ENCODE results near the gene ADGRF5. TPM values are rescaled to one million over a fixed set of nuclear protein-coding genes. Genes with fewer than 3 reads are reported as not detected.
"Not testable (repeated sequence)": the region's sequence is repeated elsewhere in the genome, so short reads cannot be mapped to it uniquely, and the experiment has no call there.

ADGRF5 gene
- total and polyA plus RNA-seq, 10 donors: 5.2 to 129 (median 82.3) TPM

DNA sequence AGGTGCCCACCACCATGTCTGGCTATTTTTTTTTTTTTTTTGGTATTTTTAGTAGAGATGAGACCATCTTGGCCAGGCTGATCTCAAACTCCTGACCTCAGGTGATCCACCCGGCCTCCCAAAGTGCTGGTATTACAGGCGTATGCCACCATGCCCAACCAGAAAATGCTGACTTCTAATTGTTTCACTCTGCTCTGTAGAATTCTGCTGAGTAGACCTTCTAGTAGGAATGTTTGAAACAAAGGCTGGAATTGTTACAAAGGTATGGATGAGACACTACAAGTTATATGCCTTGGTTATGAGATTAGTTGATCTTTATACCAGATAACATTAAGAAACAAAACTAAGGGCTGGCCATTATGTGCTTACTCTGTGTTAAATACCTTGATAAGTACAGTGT is 83.7 kb downstream of the ADGRF5 start:
- Histone ChIP-seq H3K4me3 (no peak overlapping the region), H3K36me3 (no peaks in the 10 kb centered on the region), H3K27ac (no peak overlapping the region), H3K4me1 (no peaks in the 10 kb centered on the region), H3K27me3 (replicated peaks in 1 of 7) (no peaks in the 10 kb centered on the region), H3K9me3 (peaks cover 0 to 30% (median 22%) of the 10 kb centered on the region in 8 donors)
- WGBS, 5 donors: 90 to 100% (median 93%) methylated on average over 2 of the region's 2 CpGs
- intact Hi-C loops (cut with DNase I; ENCODE audit: low total_unique reads): no loop called here
- no peak for DNase-seq
- TF ChIP-seq CTCF (IDR thresholded peaks at IDR 0.05 in 8 of 11, conservative IDR thresholded peaks at IDR 0.05 in 3 of 11): no peak
- TF ChIP-seq POLR2AphosphoS5 (IDR thresholded peaks at IDR 0.05): no peak
- no peak for TF ChIP-seq POLR2A (IDR thresholded peaks at IDR 0.05)

- H3K4me3 ChIP-seq; DNase-seq; H3K4me1 ChIP-seq; H3K36me3 ChIP-seq; H3K9me3 ChIP-seq; H3K27me3 ChIP-seq (replicated peaks in 1 of 7); intact Hi-C loops (cut with DNase I; ENCODE audit: low total_unique reads): not testable (repeated sequence)
- 63 to 98% (median 89%) methylated on average over 2 of the region's 2 CpGs for WGBS, 5 donors
- peak overlapping the region in 1 of 8 donors; percentile 6 for H3K27ac ChIP-seq
These were observed 86.7 kb downstream of the ADGRF5 start for GRCh38 chr6:46834991-46835390.

DNA sequence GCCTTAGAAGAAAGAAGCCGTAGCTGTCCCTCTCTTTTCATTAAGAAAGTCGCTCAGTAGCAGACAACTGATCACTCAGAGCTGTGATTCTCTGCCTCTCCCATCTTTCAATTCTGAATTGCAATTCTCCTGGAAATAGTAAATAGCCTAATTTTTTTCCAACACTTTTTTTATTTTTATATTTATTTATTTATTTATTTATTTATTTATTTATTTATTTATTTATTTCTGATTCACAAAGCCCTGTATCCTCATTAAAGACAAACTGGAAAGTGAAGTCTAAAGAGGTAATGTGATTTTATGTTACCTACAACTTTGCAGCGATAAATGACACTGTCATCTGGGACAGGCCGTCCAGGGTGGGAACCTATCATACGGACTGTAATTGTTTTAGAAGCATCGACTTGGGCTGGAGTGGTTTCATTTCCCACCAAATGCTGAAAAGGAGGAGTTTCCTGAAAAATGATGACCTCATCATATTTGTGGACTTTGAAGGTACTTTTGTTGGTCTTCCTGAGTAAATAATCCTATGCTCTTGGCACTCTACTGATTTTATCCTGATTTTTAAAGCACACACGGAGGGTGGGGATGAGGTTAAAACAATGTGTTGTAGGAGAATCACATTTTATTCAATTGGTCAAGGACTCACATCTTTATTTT is 87.4 kb downstream of the ADGRF5 start:
- H3K9me3 ChIP-seq; H3K36me3 ChIP-seq; H3K27me3 ChIP-seq (replicated peaks in 1 of 7); H3K4me1 ChIP-seq; intact Hi-C loops (cut with DNase I; ENCODE audit: low total_unique reads); H3K4me3 ChIP-seq; DNase-seq: not testable (repeated sequence)
- 54 to 76% (median 57%) methylated on average over 7 of the region's 7 CpGs for WGBS, 5 donors
- peak overlapping the region in 1 of 8 donors; percentile 6 for H3K27ac ChIP-seq

GRCh38 chr6:46832816-46833215 is 88.9 kb downstream of the ADGRF5 start:
- TF ChIP-seq POLR2A (IDR thresholded peaks at IDR 0.05) (no peak), CTCF (IDR thresholded peaks at IDR 0.05 in 8 of 11, conservative IDR thresholded peaks at IDR 0.05 in 3 of 11) (no peak), POLR2AphosphoS5 (IDR thresholded peaks at IDR 0.05) (no peak)
- WGBS, 5 donors: 73 to 90% (median 83%) methylated on average over 3 of the region's 3 CpGs
- intact Hi-C loops (cut with DNase I; ENCODE audit: low total_unique reads): no loop called here

GRCh38 chr6:46828939-46829338 is 92.8 kb downstream of the ADGRF5 start:
- intact Hi-C loops (cut with DNase I; ENCODE audit: low total_unique reads): no loop called here
- H3K4me1 ChIP-seq: no peaks in the 10 kb centered on the region
- no peak for DNase-seq
- no peak overlapping the region for H3K4me3 ChIP-seq
- no peaks in the 10 kb centered on the region for H3K9me3 ChIP-seq
- no peak overlapping the region for H3K27ac ChIP-seq
- no peak for TF ChIP-seq POLR2AphosphoS5 (IDR thresholded peaks at IDR 0.05)
- no peak for TF ChIP-seq POLR2A (IDR thresholded peaks at IDR 0.05)
- no peak for TF ChIP-seq CTCF (IDR thresholded peaks at IDR 0.05 in 8 of 11, conservative IDR thresholded peaks at IDR 0.05 in 3 of 11)
- H3K27me3 ChIP-seq (replicated peaks in 1 of 7): no peaks in the 10 kb centered on the region
- no peaks in the 10 kb centered on the region for H3K36me3 ChIP-seq
- WGBS, 5 donors: 73 to 84% (median 80%) methylated on average over 2 of the region's 2 CpGs

More at GRCh38 chr6:46832816-46833215, 88.9 kb downstream of the ADGRF5 start:
- H3K36me3 ChIP-seq: no peaks in the 10 kb centered on the region
- H3K9me3 ChIP-seq: no peaks in the 10 kb centered on the region
- H3K4me3 ChIP-seq: no peak overlapping the region
- no peak for DNase-seq
- no peaks in the 10 kb centered on the region for H3K4me1 ChIP-seq
- no peaks in the 10 kb centered on the region for H3K27me3 ChIP-seq (replicated peaks in 1 of 7)
- no peak overlapping the region for H3K27ac ChIP-seq
